ENCODE measurements around the gene FAM171A1. TPM values are rescaled to one million over a fixed set of nuclear protein-coding genes. Genes with fewer than 3 reads are reported as not detected.

FAM171A1 gene
- total and polyA plus RNA-seq, 2 of the 13 experiments (the other 11 are each of a cell fraction or from before 2014, with no cell fraction given): 21.5 to 34.7 TPM

- no peak for TF ChIP-seq ZNF318 (CRISPR knock-in tag; IDR thresholded peaks at IDR 0.05)
Observed at GRCh38 chr10:15295537-15296325, 75.4 kb downstream of the FAM171A1 start (continued).
